Adrenal gland (tissue), 12 donors: Measurements from ENCODE around the gene KAZN. TPM values are rescaled to one million over a fixed set of nuclear protein-coding genes. Genes with fewer than 3 reads are reported as not detected.

Experiments
- DNase-seq, 7 donors: peaks; one replicate each; pipeline ENCODE4 v3.0.0-alpha.2; 2019 to 2020
- H3K27ac ChIP-seq, 5 donors: fragments of 200-600 bp; sonication (generic) in 4 of 5; 1 replicate in 3 of 5; 2 replicates in 2 of 5; pipeline versions ENCODE4 v1.5.1 to v1.8.0; 2016 to 2020; ENCODE audit warnings: mild to moderate bottlenecking in 1 of 5
- H3K27me3 ChIP-seq: fragments of 200-600 bp; 2 replicates; pipeline ENCODE4 v1.8.0; 2021
- H3K36me3 ChIP-seq, 2 donors: fragments of 200-600 bp; replicated peaks in 1 of 2; 1 replicate in 1 of 2; 2 replicates in 1 of 2; pipeline versions ENCODE4 v1.5.1 to v1.8.0; 2018 to 2022
- H3K4me1 ChIP-seq, 2 donors: fragments of 200-600 bp; replicated peaks in 1 of 2; 1 replicate in 1 of 2; 2 replicates in 1 of 2; pipeline versions ENCODE4 v1.5.1 to v1.8.0; 2018 to 2021
- H3K4me3 ChIP-seq, 4 donors: fragments of 200-600 bp; sonication (generic) in 3 of 4; one replicate each; pipeline ENCODE4 v1.5.1; 2016 to 2018
- H3K9me3 ChIP-seq, 3 donors: fragments of 200-600 bp; sonication (generic) in 1 of 3; replicated peaks in 1 of 3; 1 replicate in 2 of 3; 2 replicates in 1 of 3; pipeline versions ENCODE4 v1.5.1 to v1.8.0; 2016 to 2021
- CTCF ChIP-seq, 6 experiments: fragments of 450-650 bp in 4 of 6; fragments of 200-600 bp in 2 of 6; sonication (generic) in 1 of 6; IDR thresholded peaks; 1 replicate in 5 of 6; 2 replicates in 1 of 6; pipeline versions ENCODE4 v1.5.1 to v1.8.0; 2016 to 2021; ENCODE audit warnings: antibody characterized with exemption in 6 of 6, mild to moderate bottlenecking in 2 of 6, moderate library complexity in 1 of 6
- POLR2A ChIP-seq, 2 donors: fragments of 450-650 bp; IDR thresholded peaks; one replicate each; pipeline ENCODE4 v1.6.1; 2017; ENCODE audit warnings: antibody characterized with exemption in 2 of 2, mild to moderate bottlenecking in 2 of 2, moderate library complexity in 1 of 2
- WGBS, 4 donors: extraction: QIAGEN DNeasy Blood & Tissue Kit in 2 of 4; methylation state at CpG; one replicate each; pipeline versions ENCODE4 v1.1.5 to v1.1.7; 2013 to 2017; 5-methylcytosine and 5-hydroxymethylcytosine counted together
- intact Hi-C, 2 donors: fragments of 100-400 bp; cut with DNase I; formaldehyde crosslinking; loops; one replicate each; pipeline versions ENCODE4 v1.14.1 to v1.15.0; 2022 to 2023
- polyA plus RNA-seq, 3 donors: library from polyadenylated mRNA; stranded (reverse); fragments of 200-250 nt in 2 of 3; fragments of 350-450 nt in 1 of 3; fragmentation: Illumina TruSeq in 1 of 3; extraction: RNeasy Lipid Tissue Mini Kit (QIAGEN cat#74804) in 1 of 3; gene quantifications; one replicate each; pipeline ENCODE4 v1.2.3, GENCODE V29; 2013 to 2014
- total RNA-seq, 9 donors: library from RNA; depleted of rRNA in 4 of 9; stranded (reverse); fragments of >200 nt in 4 of 9; fragments of 120-200 nt in 1 of 9; fragmentation: NEBNext Ultra II Directional in 1 of 9; extraction: Animal tissue kit (Norgen Biotek cat#: 25700) in 1 of 9; gene quantifications; one replicate each; pipeline versions ENCODE4 v1.1.0 to v1.2.4, GENCODE V29; 2013 to 2023
- donor health status: healthy with polysubstance abuse.
- donor health status: Bipolar disorder and iron deficiency.
- donor health status: DM: yes; HTN: yes; CAD: no.
- donor health status: DM: no; HTN: no; CAD: no.
- donor health status: DM: no; HTN: no; CAD: no.
- donor health status: DM: yes; HTN: yes; CAD: no.

The KAZN gene
- total and polyA plus RNA-seq, 12 donors, result 5.9 to 63.4 (median 29.5) TPM

- H3K4me1 ChIP-seq, result peaks cover 28 to 74% of the 10 kb centered on the region in 2 donors
- intact Hi-C loops, result no loop called here
- TF ChIP-seq POLR2A (IDR thresholded peaks at IDR 0.05) (no peak), CTCF (IDR thresholded peaks at IDR 0.05) (peak in 5 of 6 experiments; percentile 25 to 56 (median 38))
- H3K36me3 ChIP-seq, result no peaks in the 10 kb centered on the region
- H3K9me3 ChIP-seq, result no peaks in the 10 kb centered on the region
- 14 to 21% (median 15%) methylated on average over 5 to 6 of the region's 6 CpGs for WGBS, 4 donors
- DNase-seq, result peak; percentile 76 to 92 (median 87)
- H3K4me3 ChIP-seq, result no peak overlapping the region
- H3K27me3 ChIP-seq, result no peaks in the 10 kb centered on the region
- peak overlapping the region in 4 of 5 donors; percentile 13 to 91 (median 71) for H3K27ac ChIP-seq
These were observed 543.6 kb downstream of the KAZN start for GRCh38 chr1:15141935-15142539.

- 72 to 83% (median 79%) methylated on average over 2 of the region's 2 CpGs for WGBS, 4 donors
- H3K36me3 ChIP-seq, result no peaks in the 10 kb centered on the region
- intact Hi-C loops, result no loop called here
These were observed 546.8 kb downstream of the KAZN start for GRCh38 chr1:15145327-15145726.

DNA sequence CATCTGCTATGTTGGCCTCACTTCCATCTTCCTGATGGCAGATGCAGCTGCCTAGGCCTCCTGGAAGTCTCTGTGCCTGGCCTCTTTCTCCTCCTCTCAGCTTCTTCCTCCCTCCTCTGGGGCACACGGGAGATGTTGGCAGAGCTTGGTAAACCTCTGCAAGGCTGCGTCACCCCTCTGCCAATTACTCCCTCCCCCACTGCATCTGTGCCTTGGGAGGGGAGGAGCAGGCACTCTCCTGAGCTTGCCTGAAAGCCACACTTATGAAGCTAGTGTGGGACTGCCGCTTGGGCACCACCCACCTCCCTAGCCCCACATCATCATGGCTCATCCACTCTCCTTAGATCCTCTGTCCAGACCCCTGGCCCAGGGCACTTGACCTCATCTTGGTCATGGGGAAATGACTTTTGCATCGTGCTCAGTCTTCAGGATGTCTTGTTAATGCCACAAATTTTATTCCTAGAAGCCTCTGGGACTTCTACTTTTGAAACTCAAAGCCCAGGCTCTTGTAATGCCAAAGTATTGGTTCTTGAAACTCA is 547.7 kb downstream of the KAZN start:
- no peaks in the 10 kb centered on the region for H3K36me3 ChIP-seq
- DNase-seq, result peak in 6 of 7 donors; percentile 58 to 83 (median 66)
- intact Hi-C loops, result no loop called here
- peak overlapping the region in 2 of 5 donors; percentile 30 to 78 for H3K27ac ChIP-seq
- 42 to 50% (median 45%) methylated on average over 4 of the region's 4 CpGs for WGBS, 4 donors
- H3K4me1 ChIP-seq, result peaks cover 25 to 67% of the 10 kb centered on the region in 2 donors
- TF ChIP-seq CTCF (IDR thresholded peaks at IDR 0.05) (no peak), POLR2A (IDR thresholded peaks at IDR 0.05) (peak in 1 of 2 donors; percentile 20)
- H3K9me3 ChIP-seq, result no peaks in the 10 kb centered on the region
- H3K27me3 ChIP-seq, result no peaks in the 10 kb centered on the region
- no peak overlapping the region for H3K4me3 ChIP-seq

More at GRCh38 chr1:15145327-15145726, 546.8 kb downstream of the KAZN start:
- H3K4me3 ChIP-seq, result no peak overlapping the region
- H3K27me3 ChIP-seq, result no peaks in the 10 kb centered on the region
- peak overlapping the region in 1 of 5 donors; percentile 78 for H3K27ac ChIP-seq
- no peaks in the 10 kb centered on the region for H3K9me3 ChIP-seq
- no peak for TF ChIP-seq POLR2A (IDR thresholded peaks at IDR 0.05)
- H3K4me1 ChIP-seq, result peaks cover 25 to 68% of the 10 kb centered on the region in 2 donors
- DNase-seq, result no peak

- intact Hi-C loops, result no loop called here
- WGBS, 4 donors, result 22 to 34% (median 30%) methylated on average over 3 to 4 of the region's 4 CpGs
These were observed 548.5 kb downstream of the KAZN start for GRCh38 chr1:15146971-15147376.

More at GRCh38 chr1:15146971-15147376, 548.5 kb downstream of the KAZN start:
- Histone ChIP-seq H3K36me3 (no peaks in the 10 kb centered on the region), H3K9me3 (no peaks in the 10 kb centered on the region), H3K27ac (peak overlapping the region in 3 of 5 donors; percentile 30 to 78 (median 46)), H3K4me1 (peaks cover 18 to 67% of the 10 kb centered on the region in 2 donors), H3K4me3 (no peak overlapping the region), H3K27me3 (no peaks in the 10 kb centered on the region)
- TF ChIP-seq POLR2A (IDR thresholded peaks at IDR 0.05) (no peak), CTCF (IDR thresholded peaks at IDR 0.05) (no peak)
- peak in 6 of 7 donors; percentile 35 to 65 (median 50) for DNase-seq
